CD4-positive, alpha-beta T cell treated with Interleukin-15 for 1 hour (primary cell): ENCODE results near the gene GP1BB.

Source experiments
- DNase-seq: peaks from one replicate; pipeline ENCODE4 v3.0.0-alpha.2; 2020

Gene GP1BB

GRCh38 chr22:19742160-19743066 is 19.1 kb downstream of the GP1BB start:
- no peak for DNase-seq

- no peak for DNase-seq
These were observed 19.7 kb downstream of the GP1BB start for GRCh38 chr22:19743081-19743480.

DNA sequence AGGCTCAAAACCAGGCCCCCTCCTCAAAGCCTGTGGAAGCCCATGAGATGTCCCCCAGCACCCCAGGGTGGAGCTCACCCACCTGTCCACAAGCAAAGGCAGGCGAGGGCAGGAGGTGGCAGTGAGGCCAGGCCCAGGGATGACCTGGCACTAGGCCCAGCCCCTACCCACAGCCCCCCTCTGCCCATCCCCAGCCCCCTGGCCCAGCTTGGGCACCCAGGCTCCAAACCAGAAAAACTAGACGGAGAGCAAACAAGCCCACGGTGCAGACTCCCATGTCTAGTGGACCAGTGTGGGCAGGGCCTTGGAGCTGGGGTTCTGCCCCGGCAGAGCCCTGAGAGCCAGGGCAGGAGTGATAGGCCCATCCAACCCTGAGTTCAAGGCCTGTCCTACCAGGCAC is 20.3 kb downstream of the GP1BB start:
- no peak for DNase-seq

DNA sequence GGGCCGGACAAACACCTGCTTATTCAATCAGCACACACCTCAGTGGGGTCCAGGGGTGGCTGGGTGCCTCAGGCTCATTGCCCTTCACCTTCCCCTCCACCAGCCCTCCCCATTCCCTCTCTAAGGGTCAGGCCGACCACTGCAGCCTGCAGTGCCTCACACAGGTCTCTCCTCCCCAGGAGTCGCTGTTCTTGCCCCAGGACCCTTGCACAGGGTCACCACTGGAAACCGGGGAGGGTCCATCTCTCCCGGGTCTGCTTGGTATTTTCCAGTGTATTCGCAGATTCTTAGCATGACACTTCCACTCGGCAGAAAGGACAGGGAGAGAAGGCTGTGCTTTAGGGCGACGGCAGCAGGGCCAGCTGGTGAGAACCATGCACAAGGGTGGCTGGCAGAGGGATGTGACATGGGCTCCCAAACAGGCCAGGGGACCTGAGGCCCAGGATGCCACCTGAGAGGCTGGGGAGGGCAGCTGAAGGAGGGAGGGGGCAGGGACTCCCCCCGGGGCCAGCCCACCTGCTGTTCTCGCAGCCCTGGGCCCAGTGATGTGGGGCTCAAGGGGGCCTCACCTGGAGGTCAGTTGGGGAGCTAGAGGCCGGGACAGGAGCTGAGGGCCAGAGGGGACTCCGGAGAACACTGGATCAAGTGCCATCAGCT is 21.1 kb downstream of the GP1BB start:
- DNase-seq, result no peak

- DNase-seq, result no peak
These were observed 22.1 kb downstream of the GP1BB start for GRCh38 chr22:19745155-19746101.

- no peak for DNase-seq
These were observed 23.4 kb downstream of the GP1BB start for GRCh38 chr22:19746726-19747125.

DNA sequence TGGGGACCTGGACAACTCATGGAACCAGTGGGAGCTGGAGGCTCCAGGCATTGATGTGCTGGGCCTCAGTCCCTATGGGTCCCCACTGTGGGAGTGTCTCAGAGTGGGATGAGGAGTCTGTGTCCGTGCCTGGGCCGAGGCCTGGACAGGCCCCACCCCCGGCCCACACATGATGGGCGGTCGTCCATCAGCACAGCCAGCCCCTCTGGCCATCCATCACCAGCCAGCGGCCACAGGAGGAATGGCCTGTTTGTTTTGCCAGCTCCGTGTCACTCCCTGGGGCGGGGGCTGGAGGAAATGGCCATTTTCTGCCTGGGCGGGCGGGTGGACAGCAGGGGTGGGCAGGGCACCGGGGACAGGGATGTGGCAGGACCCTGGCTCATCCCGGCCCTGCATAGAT is 24.2 kb downstream of the GP1BB start:
- no peak for DNase-seq

GRCh38 chr22:19748139-19748538 is 24.8 kb downstream of the GP1BB start:
- DNase-seq, result no peak

DNA sequence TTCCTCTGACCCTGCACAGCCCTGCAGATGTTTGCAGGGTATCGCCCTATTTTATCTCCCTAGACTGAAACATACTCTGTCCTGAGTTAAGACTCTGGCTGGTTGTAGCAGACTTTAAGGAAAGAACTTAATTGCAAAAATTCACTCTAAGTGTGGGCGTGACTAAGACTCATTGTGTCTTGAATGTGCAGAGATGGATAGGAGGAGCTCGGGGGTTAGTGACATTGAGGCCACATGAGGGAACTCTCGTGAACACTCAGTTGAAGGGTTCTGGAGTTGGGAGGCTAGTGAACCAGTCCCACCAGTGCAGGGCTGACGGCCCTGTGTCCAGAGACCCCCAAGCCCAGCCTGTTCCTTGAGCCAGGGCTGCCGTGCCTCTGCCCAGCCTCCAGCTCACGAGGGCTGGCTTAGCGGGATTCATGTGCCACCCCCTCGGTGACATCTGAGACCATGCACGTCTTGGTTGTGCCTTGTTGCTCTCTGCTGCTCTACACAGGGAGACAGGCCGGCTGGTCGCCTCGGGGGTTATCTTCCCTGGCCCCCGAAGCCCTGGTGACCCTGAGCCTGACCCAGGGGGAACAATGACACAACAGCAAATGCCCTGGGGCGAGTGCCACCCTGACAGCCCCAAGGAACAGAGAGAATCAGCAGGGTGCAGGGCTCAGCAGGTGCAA is 25.8 kb downstream of the GP1BB start:
- DNase-seq, result no peak

GRCh38 chr22:19749876-19750275 is 26.5 kb downstream of the GP1BB start:
- DNase-seq, result no peak

GRCh38 chr22:19750507-19751490 is 27.5 kb downstream of the GP1BB start:
- DNase-seq, result no peak

DNA sequence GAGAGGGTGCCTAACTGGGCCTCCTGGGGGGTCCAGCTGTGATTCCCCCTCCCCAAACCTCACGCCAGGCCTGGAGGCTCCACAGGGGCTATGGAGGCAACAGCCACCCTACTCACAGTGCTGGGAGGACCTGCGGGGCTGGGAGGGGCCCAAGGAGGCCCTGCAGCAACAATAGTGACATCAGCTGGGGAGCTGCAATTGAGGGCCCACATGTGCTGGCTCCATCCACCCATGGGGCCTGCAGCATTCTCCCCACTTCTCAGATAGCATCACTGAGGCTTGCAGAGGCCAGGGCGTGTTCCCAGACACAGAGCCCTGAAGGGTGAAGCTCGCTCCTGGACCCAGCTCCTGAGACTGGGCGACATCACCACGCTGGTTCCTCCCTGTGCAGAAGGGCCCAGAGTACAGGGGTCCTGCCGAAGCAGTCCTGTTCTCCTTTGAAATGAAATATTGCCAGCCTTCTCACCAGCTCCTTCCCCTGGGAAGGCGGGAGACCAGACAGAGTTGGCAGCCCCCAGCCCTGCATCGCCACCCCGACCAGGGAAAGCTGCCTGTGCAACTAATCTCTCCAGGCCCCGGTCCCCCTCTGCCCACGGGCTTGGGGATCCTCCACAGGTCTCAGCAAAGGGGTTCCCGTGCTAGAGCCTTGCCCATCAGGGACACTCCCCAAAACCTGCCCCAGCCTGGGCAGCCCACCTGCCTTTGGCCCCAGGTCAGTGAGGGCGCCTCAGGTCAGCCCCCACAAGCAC is 28.3 kb downstream of the GP1BB start:
- no peak for DNase-seq

DNA sequence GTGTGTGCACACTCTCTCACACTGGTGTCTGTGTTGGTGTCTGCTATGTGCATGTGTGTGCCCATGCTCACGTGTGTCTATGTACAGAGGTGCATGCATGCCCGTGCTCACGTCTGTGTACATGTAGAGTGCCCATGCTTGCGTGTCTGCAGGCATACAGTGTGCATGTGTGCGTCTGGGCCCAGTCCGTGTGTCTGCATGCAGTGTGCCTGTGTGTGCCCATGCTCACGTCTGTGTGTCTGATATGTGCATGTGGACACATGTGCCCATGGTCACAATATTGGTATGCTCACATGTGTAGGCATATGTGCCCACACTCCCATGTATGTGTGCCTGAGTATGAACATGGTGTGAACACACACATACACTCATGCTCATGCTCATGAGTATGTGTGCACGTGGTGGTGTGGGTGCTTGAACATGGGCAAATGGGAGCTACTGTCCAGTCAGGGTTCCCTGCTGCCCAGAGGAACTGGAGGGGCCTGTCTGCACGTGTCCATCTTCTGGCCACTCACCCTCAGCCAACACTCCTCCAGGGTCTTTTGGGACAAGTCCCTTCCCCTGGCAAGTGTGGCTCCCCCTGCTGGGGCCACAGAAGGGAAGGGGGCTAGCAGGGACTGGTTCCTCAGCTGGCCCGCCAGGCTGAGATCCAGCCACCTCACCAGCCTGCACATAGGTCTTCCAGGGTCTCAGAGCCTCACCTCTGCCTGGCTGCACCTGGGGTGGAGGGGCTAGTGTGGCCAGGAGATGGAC is 29.9 kb downstream of the GP1BB start:
- no peak for DNase-seq

GRCh38 chr22:19753996-19754700 is 30.8 kb downstream of the GP1BB start:
- DNase-seq, result no peak

DNA sequence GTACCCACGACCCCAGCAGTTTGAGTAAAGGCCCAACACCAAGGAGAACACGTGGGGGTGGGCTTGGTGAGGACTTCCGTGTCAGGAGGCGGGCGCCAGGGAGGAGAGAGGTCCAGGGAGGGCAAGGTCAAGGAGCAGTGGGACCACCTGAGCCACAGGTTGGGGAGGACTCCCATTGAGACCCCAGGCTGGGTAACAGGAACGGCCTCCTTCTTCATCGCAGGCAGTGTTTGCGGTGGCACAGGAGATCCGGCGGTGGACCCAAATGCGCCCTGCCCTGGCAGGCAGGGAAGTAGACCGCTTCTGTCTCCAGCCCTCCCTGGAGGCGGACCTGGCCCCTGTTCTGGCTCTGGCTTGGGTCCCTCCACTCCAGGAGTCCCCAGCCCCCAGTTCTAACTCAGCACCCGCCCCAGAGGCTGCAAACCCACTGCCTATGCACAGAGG is 31.4 kb downstream of the GP1BB start:
- no peak for DNase-seq

DNA sequence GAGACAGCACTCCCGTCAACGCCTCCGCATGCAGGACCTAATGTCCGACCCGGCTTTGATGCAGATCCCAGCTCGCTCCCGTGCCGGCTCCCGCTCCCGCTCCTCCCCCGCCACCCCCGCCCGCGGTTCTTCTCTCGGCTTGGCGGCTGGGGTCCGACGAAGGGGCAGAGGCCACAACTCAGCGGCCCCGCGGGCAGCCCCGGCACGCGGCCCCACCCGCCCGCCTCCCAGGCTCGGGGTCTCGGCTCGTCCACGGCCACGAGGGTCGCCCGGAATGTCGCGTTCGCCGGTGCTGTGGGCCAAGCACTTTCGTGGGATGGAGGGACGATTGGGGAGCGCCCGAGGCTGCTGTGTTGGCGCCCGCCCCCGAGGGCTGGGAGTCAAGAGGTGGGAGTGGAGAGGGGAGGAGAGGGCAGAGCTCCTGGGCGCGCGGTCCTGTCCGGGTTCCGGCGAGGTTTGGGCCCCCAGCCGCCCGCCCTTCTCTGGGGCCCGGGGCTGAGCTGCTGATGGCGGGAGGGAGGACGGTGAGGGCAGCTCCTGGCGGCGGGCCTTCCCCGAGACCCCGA is 31.9 kb downstream of the GP1BB start:
- no peak for DNase-seq

- no peak for DNase-seq
These were observed 32.5 kb downstream of the GP1BB start for GRCh38 chr22:19755722-19756287.
